Measurements from ENCODE around the gene PLA2G12A.

Gene PLA2G12A

GRCh38 chr4:109698656-109699055 lies 31.2 kb downstream of the PLA2G12A start:
- ATAC-seq (ENCODE audit: low read depth) (no peak), DNase-seq (ENCODE audit: low spot score) (no peak)
- Histone ChIP-seq H3K27me3 (ENCODE audit: insufficient read depth, poor library complexity, severe bottlenecking) (no peaks in the 10 kb centered on the region), H3K36me3 (ENCODE audit: low read depth) (peaks cover 5% of the 10 kb centered on the region; the same call in 1 of the 2 replicates), H3K27ac (ENCODE audit: poor library complexity, severe bottlenecking) (no peak overlapping the region), H3K9me3 (ENCODE audit: severe bottlenecking) (no peaks in the 10 kb centered on the region), H3K4me1 (ENCODE audit: insufficient read depth, poor library complexity, severe bottlenecking) (peaks cover 5% of the 10 kb centered on the region), H3K4me3 (ENCODE audit: severe bottlenecking) (no peak overlapping the region)
- TF ChIP-seq CTCF (IDR thresholded peaks at IDR 0.05; ENCODE audit: poor library complexity, severe bottlenecking), result no peak

- Histone ChIP-seq H3K27ac (ENCODE audit: poor library complexity, severe bottlenecking) (no peak overlapping the region), H3K9me3 (ENCODE audit: severe bottlenecking) (no peaks in the 10 kb centered on the region), H3K4me3 (ENCODE audit: severe bottlenecking) (no peak overlapping the region), H3K27me3 (ENCODE audit: insufficient read depth, poor library complexity, severe bottlenecking) (no peaks in the 10 kb centered on the region), H3K4me1 (ENCODE audit: insufficient read depth, poor library complexity, severe bottlenecking) (no peaks in the 10 kb centered on the region), H3K36me3 (ENCODE audit: low read depth) (peaks cover 28% of the 10 kb centered on the region)
- DNase-seq (ENCODE audit: low spot score), result no peak
- TF ChIP-seq CTCF (IDR thresholded peaks at IDR 0.05; ENCODE audit: poor library complexity, severe bottlenecking), result no peak
- ATAC-seq (ENCODE audit: low read depth), result no peak
These were observed 38.4 kb downstream of the PLA2G12A start for GRCh38 chr4:109691411-109691920.

- Histone ChIP-seq H3K27me3 (ENCODE audit: insufficient read depth, poor library complexity, severe bottlenecking) (no peaks in the 10 kb centered on the region), H3K9me3 (ENCODE audit: severe bottlenecking) (no peaks in the 10 kb centered on the region), H3K4me1 (ENCODE audit: insufficient read depth, poor library complexity, severe bottlenecking) (no peaks in the 10 kb centered on the region), H3K27ac (ENCODE audit: poor library complexity, severe bottlenecking) (no peak overlapping the region), H3K4me3 (ENCODE audit: severe bottlenecking) (no peak overlapping the region), H3K36me3 (ENCODE audit: low read depth) (peaks cover 28% of the 10 kb centered on the region)
- ATAC-seq (ENCODE audit: low read depth) (no peak), DNase-seq (ENCODE audit: low spot score) (no peak)
- TF ChIP-seq CTCF (IDR thresholded peaks at IDR 0.05; ENCODE audit: poor library complexity, severe bottlenecking), result no peak
These were observed 39.0 kb downstream of the PLA2G12A start for GRCh38 chr4:109690690-109691410.

GRCh38 chr4:109684727-109685126 lies 45.1 kb downstream of the PLA2G12A start:
- ATAC-seq (ENCODE audit: low read depth) (no peak), DNase-seq (ENCODE audit: low spot score) (no peak)
- no peak overlapping the region for H3K4me3 ChIP-seq (ENCODE audit: severe bottlenecking)
- H3K9me3 ChIP-seq (ENCODE audit: severe bottlenecking), result no peaks in the 10 kb centered on the region
- H3K27ac ChIP-seq (ENCODE audit: poor library complexity, severe bottlenecking), result no peak overlapping the region
- H3K36me3 ChIP-seq (ENCODE audit: low read depth), result peaks cover 14% of the 10 kb centered on the region
- no peak for TF ChIP-seq CTCF (IDR thresholded peaks at IDR 0.05; ENCODE audit: poor library complexity, severe bottlenecking)
- H3K27me3 ChIP-seq (ENCODE audit: insufficient read depth, poor library complexity, severe bottlenecking), result no peaks in the 10 kb centered on the region
- H3K4me1 ChIP-seq (ENCODE audit: insufficient read depth, poor library complexity, severe bottlenecking), result no peaks in the 10 kb centered on the region

- peaks cover 7% of the 10 kb centered on the region for H3K36me3 ChIP-seq (ENCODE audit: low read depth)
- no peak for TF ChIP-seq CTCF (IDR thresholded peaks at IDR 0.05; ENCODE audit: poor library complexity, severe bottlenecking)
- no peak for DNase-seq (ENCODE audit: low spot score)
These were observed 46.1 kb downstream of the PLA2G12A start for GRCh38 chr4:109683621-109684253.

More at GRCh38 chr4:109683621-109684253, 46.1 kb downstream of the PLA2G12A start:
- no peak for ATAC-seq (ENCODE audit: low read depth)
- no peaks in the 10 kb centered on the region for H3K9me3 ChIP-seq (ENCODE audit: severe bottlenecking)
- H3K4me1 ChIP-seq (ENCODE audit: insufficient read depth, poor library complexity, severe bottlenecking), result no peaks in the 10 kb centered on the region
- no peaks in the 10 kb centered on the region for H3K27me3 ChIP-seq (ENCODE audit: insufficient read depth, poor library complexity, severe bottlenecking)
- no peak overlapping the region for H3K4me3 ChIP-seq (ENCODE audit: severe bottlenecking)
- no peak overlapping the region for H3K27ac ChIP-seq (ENCODE audit: poor library complexity, severe bottlenecking)
